IMR-90 (cell line): ENCODE measurements around the gene LATS1. TPM values are rescaled to one million over a fixed set of nuclear protein-coding genes. Genes with fewer than 3 reads are reported as not detected.

Experiments used
- ATAC-seq: fragments of 200-7000 bp; cut with Tn5 transposase; 2 replicates; pipeline ENCODE4 v1.9.1; 2020; ENCODE audit warnings: low read depth, mild to moderate bottlenecking, moderate library complexity
- BruUV-seq: library from RNA; stranded (reverse); fragments of 400-500 nt; replicated peaks from 2 replicates; lab custom pipeline; 2021; lab: Mats Ljungman, UMichigan
- CTCF ChIA-PET: fragments of 300-600 bp; formaldehyde crosslinking; extraction: SDS; loops from one replicate; lab custom pipeline; 2021; ENCODE audit warnings: antibody characterized with exemption; lab: Yijun Ruan, JAX
- POLR2A ChIA-PET: fragments of 300-600 bp; sonication (Branson Sonifier 250); formaldehyde crosslinking; loops from one replicate; lab custom pipeline; 2022; ENCODE audit warnings: antibody characterized with exemption; ENCODE audit not compliant: unreplicated experiment; lab: Charles Lee
- DNase-seq: peaks from one replicate; pipeline ENCODE4 v3.0.0; 2013
- H2AFZ ChIP-seq: replicated peaks from 2 replicates; pipeline ENCODE3; 2013; ENCODE audit warnings: low read length, mild to moderate bottlenecking; ENCODE audit not compliant: poor library complexity
- H2AK5ac ChIP-seq: 2 replicates; pipeline ENCODE4 v1.6.1; 2013; ENCODE audit warnings: low read depth, low read length, inconsistent platforms
- H2AK9ac ChIP-seq: replicated peaks from 2 replicates; pipeline ENCODE3; 2013; ENCODE audit warnings: mild to moderate bottlenecking, low read depth, low read length, moderate library complexity; ENCODE audit not compliant: poor library complexity
- H2BK120ac ChIP-seq: 2 replicates; pipeline ENCODE4 v1.6.1; 2013; ENCODE audit warnings: low read depth, low read length, inconsistent platforms
- H2BK15ac ChIP-seq: 3 replicates; pipeline ENCODE4 v1.6.1; 2013; ENCODE audit warnings: low read depth, low read length, inconsistent platforms
- H2BK20ac ChIP-seq: 2 replicates; pipeline ENCODE4 v1.6.1; 2013; ENCODE audit warnings: low read depth, mild to moderate bottlenecking, inconsistent platforms, low read length, moderate library complexity
- H2BK5ac ChIP-seq: 2 replicates; pipeline ENCODE4 v1.6.1; 2013; ENCODE audit warnings: mild to moderate bottlenecking, low read depth, low read length, inconsistent platforms; ENCODE audit not compliant: poor library complexity, severe bottlenecking
- H3K14ac ChIP-seq: replicated peaks from 2 replicates; pipeline ENCODE4 v1.6.1; 2013; ENCODE audit warnings: low read depth, low read length, inconsistent platforms
- H3K18ac ChIP-seq: 2 replicates; pipeline ENCODE4 v1.6.1; 2013; ENCODE audit warnings: low read depth, low read length, control low read depth
- H3K23ac ChIP-seq: 2 replicates; pipeline ENCODE4 v1.6.1; 2013; ENCODE audit warnings: low read depth, low read length, inconsistent platforms
- H3K27ac ChIP-seq: 2 replicates; pipeline ENCODE4 v1.5.1; 2013; ENCODE audit warnings: mild to moderate bottlenecking, control low read depth, low read length; ENCODE audit not compliant: insufficient read depth
- H3K27me3 ChIP-seq: 2 replicates; pipeline ENCODE4 v1.6.1; 2013; ENCODE audit warnings: low read length; ENCODE audit not compliant: control insufficient read depth, insufficient read depth
- H3K36me3 ChIP-seq: 2 replicates; pipeline ENCODE4 v1.6.1; 2013; ENCODE audit warnings: low read length, mixed read lengths; ENCODE audit not compliant: control insufficient read depth, insufficient read depth
- H3K4ac ChIP-seq: 2 replicates; pipeline ENCODE4 v1.6.1; 2013; ENCODE audit warnings: low read depth, low read length, inconsistent platforms
- H3K4me1 ChIP-seq: 2 replicates; pipeline ENCODE4 v1.6.1; 2013; ENCODE audit warnings: low read length, mixed read lengths; ENCODE audit not compliant: control insufficient read depth, insufficient read depth
- H3K4me2 ChIP-seq: 2 replicates; pipeline ENCODE4 v1.6.1; 2013; ENCODE audit warnings: low read depth, mild to moderate bottlenecking, control low read depth, low read length, moderate library complexity
- H3K4me3 ChIP-seq: 2 replicates; pipeline ENCODE4 v1.5.1; 2013; ENCODE audit warnings: low read depth, mild to moderate bottlenecking, control low read depth, low read length, moderate library complexity; ENCODE audit not compliant: insufficient read depth
- H3K56ac ChIP-seq: 2 replicates; pipeline ENCODE4 v1.6.1; 2013; ENCODE audit warnings: low read length, inconsistent platforms; ENCODE audit not compliant: insufficient read depth; ENCODE audit errors: extremely low read depth
- H3K79me1 ChIP-seq, 2 experiments: 2 replicates each; pipeline ENCODE4 v1.6.1; 2013; ENCODE audit warnings: low read length in 2 of 2, inconsistent platforms in 1 of 2, low read depth in 1 of 2
- H3K9ac ChIP-seq: 2 replicates; pipeline ENCODE4 v1.6.1; 2013; ENCODE audit warnings: low read depth, low read length, control low read depth
- H3K9me1 ChIP-seq: 2 replicates; pipeline ENCODE4 v1.6.1; 2013; ENCODE audit warnings: low read length, inconsistent platforms; ENCODE audit not compliant: insufficient read depth
- H3K9me3 ChIP-seq: 2 replicates; pipeline ENCODE4 v1.6.1; 2013; ENCODE audit warnings: low read length; ENCODE audit not compliant: control insufficient read depth, insufficient read depth
- H4K20me1 ChIP-seq: 2 replicates; pipeline ENCODE4 v1.6.1; 2013; ENCODE audit warnings: low read length, inconsistent platforms; ENCODE audit not compliant: insufficient read depth
- H4K5ac ChIP-seq: 2 replicates; pipeline ENCODE4 v1.6.1; 2013; ENCODE audit warnings: mild to moderate bottlenecking, low read depth, low read length, control low read depth
- H4K8ac ChIP-seq, 2 experiments: 2 replicates each; pipeline ENCODE4 v1.6.1; 2013; ENCODE audit warnings: low read depth in 2 of 2, low read length in 2 of 2, control low read depth in 1 of 2, inconsistent platforms in 1 of 2
- H4K91ac ChIP-seq: 2 replicates; pipeline ENCODE4 v1.6.1; 2013; ENCODE audit warnings: low read depth, low read length, inconsistent platforms; ENCODE audit not compliant: insufficient read depth
- ELK1 ChIP-seq: fragments of 150-350 bp; IDR thresholded peaks from 2 replicates; pipeline ENCODE4 v1.6.1; 2016; ENCODE audit warnings: low read depth, mild to moderate bottlenecking, low read length, moderate library complexity, borderline replicate concordance
- RCOR1 ChIP-seq: IDR thresholded peaks from 2 replicates; pipeline ENCODE4 v1.6.1; 2012; ENCODE audit warnings: mild to moderate bottlenecking, low read length, improper control_type of control experiment; ENCODE audit not compliant: insufficient replicate concordance
- WGBS, 2 experiments: methylation state at CpG; one replicate each; pipeline versions ENCODE4 v1.1.5 to v1.1.7; 2013; ENCODE audit warnings: missing lambda C conversion rate in 2 of 2; ENCODE audit not compliant: insufficient read length in 1 of 2; ENCODE audit errors: extremely low coverage in 2 of 2; 5-methylcytosine and 5-hydroxymethylcytosine counted together
- dilution Hi-C: fragments of 300-500 bp; cut with HindIII; formaldehyde crosslinking; loops from one replicate; pipeline ENCODE4 v1.14.3; 2018; ENCODE audit warnings: low sequenced_read_pairs; ENCODE audit not compliant: unreplicated experiment
- in situ Hi-C: fragments of 300-500 bp; cut with MboI; formaldehyde crosslinking; loops from 3 replicates; pipeline ENCODE4 v1.14.3; 2019; ENCODE audit warnings: low sequenced_read_pairs, inconsistent platforms, mixed read lengths
- intact Hi-C: fragments of 100-400 bp; cut with micrococcal nuclease; formaldehyde crosslinking; loops from 2 replicates; pipeline ENCODE4 v1.10.0; 2022
- polyA plus RNA-seq, 3 experiments: library from polyadenylated mRNA; depleted of rRNA; stranded (reverse); fragments of >200 nt; gene quantifications; 2 replicates each; pipeline ENCODE4 v1.2.3, GENCODE V29; 2012; ENCODE audit warnings: low replicate concordance in 1 of 3
- total RNA-seq: library from RNA; depleted of rRNA; stranded (reverse); fragments of >200 nt; gene quantifications from 2 replicates; pipeline ENCODE4 v1.2.3, GENCODE V29; 2012

LATS1 gene
- total and polyA plus RNA-seq, 2 of the 4 experiments (the other 2 are of a cell fraction): 7.9 to 20.1 TPM

DNA sequence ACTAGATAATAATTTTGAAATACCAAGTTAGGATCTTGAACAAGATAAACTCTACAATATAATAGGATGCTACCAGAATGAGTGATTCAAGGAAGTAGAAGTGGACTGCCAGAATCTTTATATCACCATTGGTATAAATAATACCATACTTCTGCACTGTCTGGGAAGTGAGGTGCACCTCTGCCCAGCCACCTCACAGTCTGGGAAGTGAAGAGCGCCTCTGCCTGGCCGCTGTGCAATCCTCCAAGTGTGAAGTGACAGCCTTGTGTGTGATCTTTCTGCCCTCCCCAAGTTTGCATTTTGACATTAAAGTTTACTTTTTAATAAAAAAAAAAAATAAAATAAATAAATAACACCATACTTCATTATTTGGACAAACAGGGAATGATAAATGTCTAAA, 18.8 kb downstream of the LATS1 start:
- Histone ChIP-seq H2BK20ac (no peak overlapping the region), H2AK5ac (no peak overlapping the region), H3K23ac (no peak overlapping the region), H3K4me2 (no peak overlapping the region), H2AFZ (no peak overlapping the region), H3K4me1 (peaks cover 3% of the 10 kb centered on the region; the same call in 1 of the 2 replicates), H2AK9ac (no peak overlapping the region), H4K91ac (no peak overlapping the region), H3K56ac (no peak overlapping the region), H4K8ac (no peak overlapping the region), H3K36me3 (peaks cover 17% of the 10 kb centered on the region), H2BK15ac (no peak overlapping the region), H3K4ac (no peak overlapping the region), H3K9me3 (no peaks in the 10 kb centered on the region), H2BK5ac (no peak overlapping the region), H3K18ac (no peak overlapping the region), H3K27me3 (no peaks in the 10 kb centered on the region), H3K4me3 (no peak overlapping the region), H4K20me1 (peaks cover 47% of the 10 kb centered on the region; the same call in 1 of the 2 replicates), H3K9ac (no peak overlapping the region), H3K9me1 (peaks cover 13% of the 10 kb centered on the region; the same call in 1 of the 2 replicates), H2BK120ac (no peak overlapping the region), H4K5ac (no peak overlapping the region), H3K27ac (no peak overlapping the region), H3K79me1 (peaks cover 16 to 61% of the 10 kb centered on the region in 2 experiments), H3K14ac (no peak overlapping the region)
- BruUV-seq: no TSS peak
- no peak for DNase-seq
- no CpG with 5 or more reads among the region's 2 CpGs for WGBS, 2 experiments
- POLR2A ChIA-PET: no interaction called here
- dilution Hi-C loops (no loop called here), intact Hi-C loops (no loop called here), in situ Hi-C loops (no loop called here)
- CTCF ChIA-PET: interaction anchor here (0.6 kb wide), 1 partner anchor 1121 kb away, joined by 6 read pairs; no protein-coding TSS in a partner anchor
- ATAC-seq: no peak
- TF ChIP-seq ELK1 (no peak), RCOR1 (no peak)
